Activated CD4-positive, alpha-beta T cell treated with anti-CD3 and anti-CD28 coated beads, Interleukin-2, amount 10 ng/mL, durations not matched to agents 24 days and 14 days (primary cell): ENCODE measurements around the gene RHBDD2. TPM values are rescaled to one million over a fixed set of nuclear protein-coding genes. Genes with fewer than 3 reads are reported as not detected.
"Not testable (repeated sequence)": the region's sequence is repeated elsewhere in the genome, so short reads cannot be mapped to it uniquely, and the experiment has no call there.

ENCODE experiments used
- DNase-seq: peaks from one replicate; pipeline ENCODE4 v3.0.0; 2022
- H3K27ac Mint-ChIP-seq: one replicate; pipeline ENCODE4 v1.8.0; 2022; ENCODE audit warnings: mild to moderate bottlenecking, mixed read lengths
- H3K27me3 Mint-ChIP-seq: one replicate; pipeline ENCODE4 v1.8.0; 2022; ENCODE audit warnings: mixed read lengths
- H3K36me3 Mint-ChIP-seq: one replicate; pipeline ENCODE4 v1.8.0; 2022; ENCODE audit warnings: low read depth, mild to moderate bottlenecking, mixed read lengths
- H3K4me1 Mint-ChIP-seq: one replicate; pipeline ENCODE4 v1.8.0; 2021; ENCODE audit warnings: mixed read lengths
- H3K4me3 Mint-ChIP-seq: one replicate; pipeline ENCODE4 v1.8.0; 2022; ENCODE audit warnings: mild to moderate bottlenecking, moderate library complexity, mixed read lengths
- H3K9me3 Mint-ChIP-seq: one replicate; pipeline ENCODE4 v1.8.0; 2021; ENCODE audit warnings: mixed read lengths
- intact Hi-C: fragments of 100-400 bp; cut with micrococcal nuclease; formaldehyde crosslinking; loops from one replicate; pipeline ENCODE4 v1.15.1; 2023
- total RNA-seq: library from RNA; stranded (reverse); gene quantifications from 2 replicates; pipeline ENCODE4 v1.2.3, GENCODE V29; 2022

The RHBDD2 gene
- total RNA-seq = 48.4 and 49.2 TPM in 2 replicates

- Mint-ChIP-seq H3K27me3 (no peaks in the 10 kb centered on the region), H3K27ac (peak within 1 kb of the TSS; percentile 93), H3K9me3 (no peaks in the 10 kb centered on the region), H3K36me3 (peaks cover 35% of the 10 kb centered on the region), H3K4me3 (peak within 1 kb of the TSS; percentile 100), H3K4me1 (peaks cover 32% of the 10 kb centered on the region)
- intact Hi-C loops = loop anchor here (1.0 to 5.0 kb wide), 6 partner anchors 9 to 140 kb away; partner anchors contain the start of genes POR and TMEM120A
- DNase-seq = peak; percentile 98
These were observed at the start of gene RHBDD2 for GRCh38 chr7:75878769-75879611. Gene RHBDD2 (plus strand): TSS chr7:75879034. CDS start chr7:75879083, 49 bp downstream.

- H3K27me3 Mint-ChIP-seq, H3K27ac Mint-ChIP-seq, H3K36me3 Mint-ChIP-seq, H3K4me3 Mint-ChIP-seq, DNase-seq, intact Hi-C loops, H3K9me3 Mint-ChIP-seq, H3K4me1 Mint-ChIP-seq: not testable (repeated sequence)
These were observed 49.2 kb upstream of the RHBDD2 start for GRCh38 chr7:75829656-75830055.

- intact Hi-C loops = no loop called here
- no peak for DNase-seq
- Mint-ChIP-seq H3K9me3 (no peaks in the 10 kb centered on the region), H3K27ac (no peak overlapping the region), H3K4me3 (no peak overlapping the region), H3K36me3 (no peaks in the 10 kb centered on the region), H3K4me1 (no peaks in the 10 kb centered on the region), H3K27me3 (no peaks in the 10 kb centered on the region)
These were observed 47.9 kb upstream of the RHBDD2 start for GRCh38 chr7:75830978-75831377.

- H3K36me3 Mint-ChIP-seq, DNase-seq, H3K4me1 Mint-ChIP-seq, H3K27me3 Mint-ChIP-seq, intact Hi-C loops, H3K27ac Mint-ChIP-seq, H3K4me3 Mint-ChIP-seq, H3K9me3 Mint-ChIP-seq: not testable (repeated sequence)
These were observed 45.2 kb upstream of the RHBDD2 start for GRCh38 chr7:75833662-75834061.

- Mint-ChIP-seq H3K27ac (no peak overlapping the region), H3K4me1 (peaks cover 4% of the 10 kb centered on the region), H3K9me3 (no peaks in the 10 kb centered on the region), H3K36me3 (no peaks in the 10 kb centered on the region), H3K27me3 (no peaks in the 10 kb centered on the region), H3K4me3 (no peak overlapping the region)
- intact Hi-C loops = no loop called here
- DNase-seq = no peak
These were observed 43.0 kb upstream of the RHBDD2 start for GRCh38 chr7:75835688-75836285.

- Mint-ChIP-seq H3K36me3 (no peaks in the 10 kb centered on the region), H3K4me1 (peaks cover 4% of the 10 kb centered on the region), H3K9me3 (no peaks in the 10 kb centered on the region), H3K27ac (no peak overlapping the region), H3K4me3 (no peak overlapping the region), H3K27me3 (no peaks in the 10 kb centered on the region)
- intact Hi-C loops = no loop called here
- no peak for DNase-seq
These were observed 42.0 kb upstream of the RHBDD2 start for GRCh38 chr7:75836798-75837197.

- H3K4me3 Mint-ChIP-seq, DNase-seq, intact Hi-C loops, H3K9me3 Mint-ChIP-seq, H3K36me3 Mint-ChIP-seq, H3K27ac Mint-ChIP-seq, H3K27me3 Mint-ChIP-seq: not testable (repeated sequence)
- H3K4me1 Mint-ChIP-seq = peaks cover 16% of the 10 kb centered on the region
These were observed 40.4 kb upstream of the RHBDD2 start for GRCh38 chr7:75838281-75838930.

- no peak overlapping the region for H3K4me3 Mint-ChIP-seq
- H3K9me3 Mint-ChIP-seq = no peaks in the 10 kb centered on the region
- DNase-seq = no peak
- no peak overlapping the region for H3K27ac Mint-ChIP-seq
- H3K4me1 Mint-ChIP-seq = peaks cover 18% of the 10 kb centered on the region
- H3K27me3 Mint-ChIP-seq = no peaks in the 10 kb centered on the region
- intact Hi-C loops = no loop called here
- no peaks in the 10 kb centered on the region for H3K36me3 Mint-ChIP-seq
These were observed 38.8 kb upstream of the RHBDD2 start for GRCh38 chr7:75840029-75840428.

- peak; percentile 70 for DNase-seq
- peak overlapping the region; percentile 66 for H3K4me3 Mint-ChIP-seq
- H3K4me1 Mint-ChIP-seq = peaks cover 18% of the 10 kb centered on the region
- intact Hi-C loops = loop anchor here (1.0 to 2.0 kb wide), 4 partner anchors 35 to 167 kb away; partner anchors contain the start of gene HIP1
- peak overlapping the region; percentile 95 for H3K27ac Mint-ChIP-seq
- H3K36me3 Mint-ChIP-seq = no peaks in the 10 kb centered on the region
- H3K27me3 Mint-ChIP-seq = no peaks in the 10 kb centered on the region
- H3K9me3 Mint-ChIP-seq = no peaks in the 10 kb centered on the region
These were observed 35.9 kb upstream of the RHBDD2 start for GRCh38 chr7:75842836-75843446.

- H3K4me1 Mint-ChIP-seq = peaks cover 15% of the 10 kb centered on the region
- no peak overlapping the region for H3K4me3 Mint-ChIP-seq
- intact Hi-C loops = loop anchor here (1.0 to 2.0 kb wide), 2 partner anchors 67 to 105 kb away; partner anchors contain the start of gene HIP1
- H3K9me3 Mint-ChIP-seq = no peaks in the 10 kb centered on the region
- no peaks in the 10 kb centered on the region for H3K27me3 Mint-ChIP-seq
- H3K36me3 Mint-ChIP-seq = no peaks in the 10 kb centered on the region
- DNase-seq = no peak
- peak overlapping the region; percentile 95 for H3K27ac Mint-ChIP-seq
These were observed 35.2 kb upstream of the RHBDD2 start for GRCh38 chr7:75843613-75844116.

- Mint-ChIP-seq H3K36me3 (no peaks in the 10 kb centered on the region), H3K4me3 (no peak overlapping the region), H3K9me3 (no peaks in the 10 kb centered on the region), H3K27me3 (no peaks in the 10 kb centered on the region), H3K4me1 (peaks cover 15% of the 10 kb centered on the region), H3K27ac (no peak overlapping the region)
- DNase-seq = no peak
- intact Hi-C loops = no loop called here
These were observed 34.7 kb upstream of the RHBDD2 start for GRCh38 chr7:75844158-75844557.

- H3K36me3 Mint-ChIP-seq, H3K4me3 Mint-ChIP-seq, H3K27me3 Mint-ChIP-seq, H3K9me3 Mint-ChIP-seq, H3K27ac Mint-ChIP-seq, DNase-seq, intact Hi-C loops: not testable (repeated sequence)
- H3K4me1 Mint-ChIP-seq = peaks cover 13% of the 10 kb centered on the region
These were observed 33.7 kb upstream of the RHBDD2 start for GRCh38 chr7:75845132-75845531.

GRCh38 chr7:75847707-75848106 is 31.1 kb upstream of the RHBDD2 start:
- Mint-ChIP-seq H3K27me3 (no peaks in the 10 kb centered on the region), H3K4me3 (no peak overlapping the region), H3K27ac (no peak overlapping the region), H3K9me3 (no peaks in the 10 kb centered on the region), H3K4me1 (peaks cover 9% of the 10 kb centered on the region), H3K36me3 (no peaks in the 10 kb centered on the region)
- DNase-seq = no peak
- intact Hi-C loops = no loop called here
